HAP-1 (cell line): Measurements from ENCODE around the gene AKAP12.

ENCODE experiments used
- DNase-seq, 2 experiments: peaks; one replicate each; pipeline ENCODE4 v3.0.0-alpha.2; 2016 to 2020; ENCODE audit warnings: low spot score in 2 of 2
- H3K27me3 ChIP-seq: fragments of 250-450 bp; sonication (Bioruptor Pico); 2 replicates; pipeline ENCODE4 v1.5.1; 2020; ENCODE audit warnings: low read depth, mild to moderate bottlenecking, moderate library complexity
- H3K36me3 ChIP-seq: fragments of 250-450 bp; sonication (Bioruptor Pico); replicated peaks from 2 replicates; pipeline ENCODE4 v1.5.1; 2020; ENCODE audit warnings: mild to moderate bottlenecking
- H3K4me1 ChIP-seq: fragments of 250-450 bp; sonication (Bioruptor Pico); 2 replicates; pipeline ENCODE4 v1.5.1; 2020; ENCODE audit warnings: mild to moderate bottlenecking
- H3K4me3 ChIP-seq: fragments of 250-450 bp; sonication (Bioruptor Pico); 2 replicates; pipeline ENCODE4 v1.5.1; 2020; ENCODE audit warnings: mild to moderate bottlenecking, moderate library complexity
- H3K9me3 ChIP-seq: fragments of 250-450 bp; sonication (Bioruptor Pico); 2 replicates; pipeline ENCODE4 v1.5.1; 2020; ENCODE audit warnings: mild to moderate bottlenecking, moderate library complexity
- in situ Hi-C: fragments of 300-500 bp; cut with MboI; formaldehyde crosslinking; loops from 3 replicates; pipeline ENCODE4 v1.14.3; 2020; ENCODE audit warnings: low sequenced_read_pairs, inconsistent platforms, mixed read lengths

Gene AKAP12

GRCh38 chr6:151239603-151240035 is at the start of gene AKAP12:
TSS of gene AKAP12 (plus strand) at chr6:151239967. CDS start at chr6:151240563, 596 bp downstream.
- H3K4me1 ChIP-seq: peaks cover 25% of the 10 kb centered on the region
- no peak for DNase-seq
- no peaks in the 10 kb centered on the region for H3K9me3 ChIP-seq
- no peaks in the 10 kb centered on the region for H3K36me3 ChIP-seq
- in situ Hi-C loops: no loop called here
- no peaks in the 10 kb centered on the region for H3K27me3 ChIP-seq
- H3K4me3 ChIP-seq: peak within 1 kb of the TSS; percentile 84

GRCh38 chr6:151191527-151191926 is 48.2 kb upstream of the AKAP12 start:
- H3K9me3 ChIP-seq: 0 out of 2 replicates have a peak, but pooled peaks cover 2% of the 10 kb centered on the region
- no peaks in the 10 kb centered on the region for H3K27me3 ChIP-seq
- H3K4me3 ChIP-seq: no peak overlapping the region
- peaks cover 18% of the 10 kb centered on the region for H3K4me1 ChIP-seq
- H3K36me3 ChIP-seq: no peaks in the 10 kb centered on the region
- in situ Hi-C loops: no loop called here
- DNase-seq: no peak

DNA sequence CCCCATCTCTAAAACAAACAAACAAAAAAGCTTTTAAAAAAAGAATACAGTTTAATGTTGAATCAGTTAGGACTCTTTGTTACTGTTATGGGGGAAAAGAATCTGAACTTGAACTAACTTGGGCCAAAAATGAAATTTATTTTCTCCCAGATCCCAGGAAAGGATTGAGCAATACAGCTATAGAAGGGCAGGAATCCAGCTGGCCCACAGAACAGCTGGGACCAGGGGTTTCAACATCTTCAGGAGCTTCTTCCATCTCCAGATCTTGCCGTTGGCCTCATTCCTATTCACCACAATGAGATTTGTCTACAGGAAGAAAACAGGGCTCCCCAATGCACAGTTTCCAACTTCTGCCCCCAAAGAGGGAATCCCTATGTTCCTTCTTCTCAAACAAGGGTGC is 43.2 kb upstream of the AKAP12 start:
- no peak for DNase-seq
- H3K4me3 ChIP-seq: no peak overlapping the region
- H3K36me3 ChIP-seq: no peaks in the 10 kb centered on the region
- no peaks in the 10 kb centered on the region for H3K4me1 ChIP-seq
- H3K9me3 ChIP-seq: 0 out of 2 replicates have a peak, but pooled peaks cover 2% of the 10 kb centered on the region
- no peaks in the 10 kb centered on the region for H3K27me3 ChIP-seq
- in situ Hi-C loops: no loop called here

DNA sequence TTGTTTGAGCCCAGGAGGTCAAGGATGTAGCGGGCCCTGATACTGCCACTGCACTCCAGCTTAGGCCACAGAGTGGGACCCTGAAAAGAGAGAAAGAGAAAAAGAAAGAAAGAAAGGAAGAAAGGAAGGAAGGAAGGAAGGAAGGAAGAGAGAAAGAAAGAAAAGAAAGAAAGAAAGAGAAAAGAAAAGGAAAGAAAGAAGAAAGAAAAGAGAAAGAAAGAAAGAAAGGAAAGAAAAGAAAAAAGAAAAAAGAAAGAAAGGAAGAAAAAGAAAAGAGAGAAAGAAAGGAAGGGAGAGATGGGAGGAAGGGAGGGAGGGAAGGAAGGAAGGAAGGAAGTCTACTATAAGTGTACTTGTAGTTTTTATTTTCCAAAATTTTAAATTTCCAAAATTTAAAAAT is 42.2 kb upstream of the AKAP12 start:
- Histone ChIP-seq H3K9me3 (0 out of 2 replicates have a peak, but pooled peaks cover 2% of the 10 kb centered on the region), H3K27me3 (no peaks in the 10 kb centered on the region), H3K4me3 (no peak overlapping the region), H3K4me1 (0 out of 2 replicates have a peak, but pooled peaks cover 2% of the 10 kb centered on the region), H3K36me3 (no peaks in the 10 kb centered on the region)
- DNase-seq: no peak
- in situ Hi-C loops: no loop called here

- Histone ChIP-seq H3K4me1 (peaks cover 5% of the 10 kb centered on the region), H3K4me3 (no peak overlapping the region), H3K36me3 (no peaks in the 10 kb centered on the region), H3K9me3 (no peaks in the 10 kb centered on the region), H3K27me3 (no peaks in the 10 kb centered on the region)
- DNase-seq: no peak
- in situ Hi-C loops: no loop called here
Observed at GRCh38 chr6:151199991-151200390, 39.8 kb upstream of the AKAP12 start.

- no peaks in the 10 kb centered on the region for H3K27me3 ChIP-seq
- H3K4me3 ChIP-seq: no peak overlapping the region
- peaks cover under 1% of the 10 kb centered on the region for H3K9me3 ChIP-seq
- no peaks in the 10 kb centered on the region for H3K36me3 ChIP-seq
- DNase-seq: peak; percentile 58 to 90
- in situ Hi-C loops: no loop called here
- H3K4me1 ChIP-seq: peaks cover 50% of the 10 kb centered on the region
Observed at GRCh38 chr6:151205721-151206600, 33.8 kb upstream of the AKAP12 start.

DNA sequence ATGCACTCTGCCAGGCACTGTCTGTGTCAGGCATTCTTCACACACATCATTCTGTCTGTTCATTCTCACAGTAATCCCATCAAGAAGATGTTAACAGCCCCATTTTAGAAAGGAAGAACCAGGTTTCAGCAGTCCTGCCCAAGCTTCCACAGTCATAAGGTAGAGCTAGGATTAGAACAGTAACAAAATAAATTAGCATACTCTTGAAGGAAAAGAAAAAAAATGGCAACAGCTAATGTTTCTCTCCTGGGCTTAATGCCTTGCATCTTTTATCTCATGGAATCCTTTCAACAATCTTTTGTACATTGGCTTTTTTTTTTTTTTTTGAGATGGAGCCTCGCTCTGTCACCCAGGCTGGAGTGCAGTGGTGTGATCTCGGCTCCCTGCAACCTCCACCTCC is 32.1 kb upstream of the AKAP12 start:
- H3K36me3 ChIP-seq: no peaks in the 10 kb centered on the region
- no peaks in the 10 kb centered on the region for H3K27me3 ChIP-seq
- in situ Hi-C loops: no loop called here
- DNase-seq: peak; percentile 27 to 85
- H3K4me3 ChIP-seq: no peak overlapping the region
- H3K9me3 ChIP-seq: peaks cover 6% of the 10 kb centered on the region
- peaks cover 48% of the 10 kb centered on the region for H3K4me1 ChIP-seq

GRCh38 chr6:151209071-151209831 is 30.5 kb upstream of the AKAP12 start:
- Histone ChIP-seq H3K4me1 (peaks cover 48% of the 10 kb centered on the region), H3K36me3 (no peaks in the 10 kb centered on the region), H3K4me3 (no peak overlapping the region), H3K9me3 (peaks cover 6% of the 10 kb centered on the region), H3K27me3 (no peaks in the 10 kb centered on the region)
- peak; percentile 48 to 60 for DNase-seq
- in situ Hi-C loops: no loop called here

- in situ Hi-C loops: no loop called here
- H3K27me3 ChIP-seq: no peaks in the 10 kb centered on the region
- DNase-seq: no peak
- H3K36me3 ChIP-seq: no peaks in the 10 kb centered on the region
- H3K9me3 ChIP-seq: peaks cover 6% of the 10 kb centered on the region
- H3K4me3 ChIP-seq: no peak overlapping the region
- H3K4me1 ChIP-seq: peaks cover 35% of the 10 kb centered on the region
Observed at GRCh38 chr6:151211075-151211474, 28.7 kb upstream of the AKAP12 start.

GRCh38 chr6:151213352-151213751 is 26.4 kb upstream of the AKAP12 start:
- in situ Hi-C loops: no loop called here
- Histone ChIP-seq H3K4me1 (peaks cover 15% of the 10 kb centered on the region), H3K27me3 (no peaks in the 10 kb centered on the region), H3K9me3 (peaks cover 6% of the 10 kb centered on the region), H3K36me3 (no peaks in the 10 kb centered on the region), H3K4me3 (no peak overlapping the region)
- no peak for DNase-seq

- no peak for DNase-seq
- Histone ChIP-seq H3K9me3 (peaks cover 5% of the 10 kb centered on the region), H3K36me3 (no peaks in the 10 kb centered on the region), H3K4me3 (no peak overlapping the region), H3K4me1 (peaks cover 4% of the 10 kb centered on the region; the same call in 1 of the 2 replicates), H3K27me3 (no peaks in the 10 kb centered on the region)
- in situ Hi-C loops: no loop called here
Observed at GRCh38 chr6:151215999-151216398, 23.8 kb upstream of the AKAP12 start.

GRCh38 chr6:151216804-151217203 is 23.0 kb upstream of the AKAP12 start:
- no peaks in the 10 kb centered on the region for H3K9me3 ChIP-seq
- no peaks in the 10 kb centered on the region for H3K27me3 ChIP-seq
- H3K36me3 ChIP-seq: no peaks in the 10 kb centered on the region
- in situ Hi-C loops: no loop called here
- no peak for DNase-seq
- H3K4me1 ChIP-seq: peaks cover 4% of the 10 kb centered on the region; the same call in 1 of the 2 replicates
- H3K4me3 ChIP-seq: no peak overlapping the region

GRCh38 chr6:151219192-151219591 is 20.6 kb upstream of the AKAP12 start:
- peaks cover 4% of the 10 kb centered on the region; the same call in 1 of the 2 replicates for H3K4me1 ChIP-seq

GRCh38 chr6:151224076-151224475 is 15.7 kb upstream of the AKAP12 start:
- in situ Hi-C loops: no loop called here

More at GRCh38 chr6:151219192-151219591, 20.6 kb upstream of the AKAP12 start:
- Histone ChIP-seq H3K9me3 (no peaks in the 10 kb centered on the region), H3K4me3 (no peak overlapping the region), H3K27me3 (no peaks in the 10 kb centered on the region), H3K36me3 (no peaks in the 10 kb centered on the region)
- DNase-seq: no peak
- in situ Hi-C loops: no loop called here

More at GRCh38 chr6:151224076-151224475, 15.7 kb upstream of the AKAP12 start:
- no peak for DNase-seq
- Histone ChIP-seq H3K27me3 (no peaks in the 10 kb centered on the region), H3K4me1 (peaks cover 4% of the 10 kb centered on the region; the same call in 1 of the 2 replicates), H3K4me3 (no peak overlapping the region), H3K36me3 (no peaks in the 10 kb centered on the region), H3K9me3 (no peaks in the 10 kb centered on the region)
